H1 (cell line): Measurements from ENCODE around the gene BBS9. TPM values are rescaled to one million over a fixed set of nuclear protein-coding genes. Genes with fewer than 3 reads are reported as not detected.

Experiments
- CTCF ChIA-PET: fragments of 300-600 bp; sonication (Branson Sonifier 250); formaldehyde crosslinking; loops from one replicate; lab custom pipeline; 2021; ENCODE audit not compliant: partially characterized antibody; lab: Charles Lee
- POLR2A ChIA-PET: fragments of 300-600 bp; sonication (Branson Sonifier 250); formaldehyde crosslinking; loops from one replicate; lab custom pipeline; 2021; ENCODE audit warnings: inconsistent platforms; ENCODE audit not compliant: partially characterized antibody; lab: Charles Lee
- DNase-seq, 2 experiments: peaks; one replicate each; pipeline versions ENCODE4 v3.0.0 to v3.0.0-alpha.2; 2010 to 2022; ENCODE audit warnings: low spot score in 2 of 2, low read depth in 1 of 2, mixed read lengths in 1 of 2
- FAIRE-seq: peaks from 2 replicates; lab custom pipeline; 2011; peaks lifted over from hg19 to GRCh38; lab: Jason Lieb, UNC
- H2AFZ ChIP-seq: 2 replicates; pipeline ENCODE4 v1.8.1; 2012; ENCODE audit warnings: low read length, inconsistent platforms
- H2AK5ac ChIP-seq: 2 replicates; pipeline ENCODE4 v1.6.1; 2013; ENCODE audit warnings: low read depth, low read length
- H2BK120ac ChIP-seq: replicated peaks from 2 replicates; pipeline ENCODE3; 2013; ENCODE audit warnings: low read depth, low read length, inconsistent platforms
- H2BK12ac ChIP-seq: 2 replicates; pipeline ENCODE4 v1.6.1; 2013; ENCODE audit warnings: low read depth, low read length
- H2BK15ac ChIP-seq: 2 replicates; pipeline ENCODE4 v1.6.1; 2013; ENCODE audit warnings: low read length
- H2BK20ac ChIP-seq: 2 replicates; pipeline ENCODE4 v1.6.1; 2013; ENCODE audit warnings: low read length
- H2BK5ac ChIP-seq: 2 replicates; pipeline ENCODE4 v1.6.1; 2013; ENCODE audit warnings: low read depth, low read length
- H3K14ac ChIP-seq: 2 replicates; pipeline ENCODE4 v1.6.1; 2013; ENCODE audit warnings: inconsistent platforms; ENCODE audit not compliant: insufficient read length
- H3K18ac ChIP-seq: 2 replicates; pipeline ENCODE4 v1.6.1; 2013; ENCODE audit warnings: low read length; ENCODE audit errors: extremely low read depth
- H3K23ac ChIP-seq: 2 replicates; pipeline ENCODE4 v1.6.1; 2013; ENCODE audit warnings: inconsistent platforms; ENCODE audit not compliant: insufficient read length
- H3K23me2 ChIP-seq: 2 replicates; pipeline ENCODE4 v1.6.1; 2013; ENCODE audit warnings: low read depth, low read length
- H3K27ac ChIP-seq: 2 replicates; pipeline ENCODE4 v1.6.1; 2011; ENCODE audit warnings: low read depth, low read length, inconsistent platforms
- H3K27me3 ChIP-seq, 4 experiments: replicated peaks in 1 of 4; 1 replicate in 1 of 4; 2 replicates in 3 of 4; pipeline versions ENCODE4 v1.6.1 to v1.8.1; 2011 to 2013; ENCODE audit warnings: low read length in 3 of 4, mild to moderate bottlenecking in 3 of 4, inconsistent platforms in 2 of 4, mixed read lengths in 2 of 4, moderate library complexity in 1 of 4; ENCODE audit not compliant: control insufficient read depth in 3 of 4, insufficient read depth in 3 of 4; ENCODE audit errors: extremely low read depth in 1 of 4
- H3K36me3 ChIP-seq, 4 experiments: 2 replicates each; pipeline versions ENCODE4 v1.6.1 to v1.8.1; 2011 to 2013; ENCODE audit warnings: mild to moderate bottlenecking in 4 of 4, low read length in 3 of 4, moderate library complexity in 2 of 4, control low read depth in 1 of 4, inconsistent platforms in 1 of 4; ENCODE audit not compliant: insufficient read depth in 4 of 4, control insufficient read depth in 2 of 4
- H3K4ac ChIP-seq: replicated peaks from 2 replicates; pipeline ENCODE3; 2013; ENCODE audit warnings: low read length, low read depth, mixed read lengths, inconsistent platforms; ENCODE audit not compliant: insufficient read length
- H3K4me1 ChIP-seq, 4 experiments: replicated peaks in 1 of 4; 1 replicate in 1 of 4; 2 replicates in 3 of 4; pipeline versions ENCODE4 v1.6.1 to v1.8.1; 2011 to 2013; ENCODE audit warnings: low read length in 3 of 4, inconsistent platforms in 2 of 4, mixed read lengths in 1 of 4; ENCODE audit not compliant: insufficient read depth in 4 of 4, control insufficient read depth in 3 of 4
- H3K4me2 ChIP-seq, 2 experiments: 2 replicates each; pipeline versions ENCODE4 v1.6.1 to v1.8.1; 2011 to 2013; ENCODE audit warnings: low read depth in 2 of 2, low read length in 2 of 2, control low read depth in 1 of 2, inconsistent platforms in 1 of 2, mild to moderate bottlenecking in 1 of 2; ENCODE audit not compliant: insufficient read depth in 1 of 2
- H3K4me3 ChIP-seq, 4 experiments: fragments of 200-600, 300-600 bp in 1 of 4; sonication (generic), shearing (Covaris generic), sonication (Bioruptor Twin) in 1 of 4; 2 replicates each; pipeline versions ENCODE4 v1.5.1 to v1.8.1; 2011 to 2016; ENCODE audit warnings: low read length in 4 of 4, low read depth in 3 of 4, control low read depth in 2 of 4, inconsistent platforms in 2 of 4, mild to moderate bottlenecking in 2 of 4, mixed read lengths in 1 of 4, moderate library complexity in 1 of 4; ENCODE audit not compliant: insufficient read depth in 2 of 4; ENCODE audit errors: extremely low read depth in 1 of 4
- H3K56ac ChIP-seq: replicated peaks from 2 replicates; pipeline ENCODE3; 2013; ENCODE audit warnings: low read depth, mild to moderate bottlenecking, mixed read lengths, low read length, inconsistent platforms; ENCODE audit not compliant: insufficient read length
- H3K79me1 ChIP-seq: 2 replicates; pipeline ENCODE4 v1.6.1; 2013; ENCODE audit warnings: low read depth, low read length, control low read depth
- H3K79me2 ChIP-seq, 2 experiments: 2 replicates each; pipeline versions ENCODE4 v1.6.1 to v1.8.1; 2012 to 2013; ENCODE audit warnings: low read length in 2 of 2, mild to moderate bottlenecking in 2 of 2, inconsistent platforms in 1 of 2; ENCODE audit not compliant: insufficient read depth in 2 of 2, control insufficient read depth in 1 of 2
- H3K9ac ChIP-seq, 4 experiments: replicated peaks in 1 of 4; 1 replicate in 1 of 4; 2 replicates in 3 of 4; pipeline versions ENCODE4 v1.6.1 to v1.8.1; 2011 to 2013; ENCODE audit warnings: low read depth in 3 of 4, low read length in 3 of 4, control low read depth in 2 of 4, mild to moderate bottlenecking in 2 of 4, moderate library complexity in 2 of 4, inconsistent platforms in 1 of 4; ENCODE audit errors: extremely low read depth in 1 of 4
- H3K9me3 ChIP-seq, 2 experiments: 2 replicates each; pipeline versions ENCODE4 v1.6.1 to v1.8.1; 2012 to 2013; ENCODE audit warnings: mild to moderate bottlenecking in 2 of 2, moderate library complexity in 2 of 2, control low read depth in 1 of 2, inconsistent platforms in 1 of 2, low read depth in 1 of 2, low read length in 1 of 2, mixed read lengths in 1 of 2; ENCODE audit not compliant: insufficient read depth in 2 of 2
- H4K20me1 ChIP-seq, 2 experiments: replicated peaks in 1 of 2; 2 replicates each; pipeline versions ENCODE3 to v1.8.1; 2011 to 2013; ENCODE audit warnings: inconsistent platforms in 2 of 2, low read length in 2 of 2, mild to moderate bottlenecking in 1 of 2; ENCODE audit not compliant: insufficient read depth in 2 of 2, control insufficient read depth in 1 of 2
- H4K5ac ChIP-seq: 2 replicates; pipeline ENCODE4 v1.6.1; 2013; ENCODE audit warnings: low read length, low read depth, mixed read lengths, inconsistent platforms; ENCODE audit not compliant: insufficient read length
- H4K8ac ChIP-seq: 2 replicates; pipeline ENCODE4 v1.8.0; 2013; ENCODE audit warnings: mild to moderate bottlenecking, moderate library complexity, low read length, inconsistent platforms; ENCODE audit not compliant: insufficient read depth; ENCODE audit errors: extremely low read depth
- H4K91ac ChIP-seq: replicated peaks from 2 replicates; pipeline ENCODE3; 2013; ENCODE audit warnings: low read length, mixed read lengths, inconsistent platforms; ENCODE audit not compliant: insufficient read length
- CEBPB ChIP-seq: IDR thresholded peaks from 2 replicates; pipeline ENCODE4 v1.6.1; 2012; ENCODE audit warnings: low read depth, low read length
- KDM4A ChIP-seq: IDR thresholded peaks from one replicate; pipeline ENCODE4 v1.7.1; 2012; ENCODE audit warnings: low read depth, mild to moderate bottlenecking, moderate library complexity, low read length, inconsistent platforms; ENCODE audit not compliant: severe bottlenecking
- NRF1 ChIP-seq: IDR thresholded peaks from 2 replicates; pipeline ENCODE4 v1.6.1; 2011; ENCODE audit warnings: mild to moderate bottlenecking, low read depth, low read length, improper control_type of control experiment
- POLR2A ChIP-seq, 2 experiments: IDR thresholded peaks; 1 replicate in 1 of 2; 2 replicates in 1 of 2; pipeline ENCODE4 v1.6.1; 2011; ENCODE audit warnings: low read depth in 2 of 2, low read length in 2 of 2, mild to moderate bottlenecking in 2 of 2; ENCODE audit errors: control extremely low read depth in 1 of 2
- RNF2 ChIP-seq: fragments of 200-900, 300-1000 bp; sonication (generic); IDR thresholded peaks from 2 replicates; pipeline ENCODE4 v1.7.1; 2016; ENCODE audit warnings: borderline replicate concordance, low read depth, mild to moderate bottlenecking, antibody characterized with exemption, low read length; ENCODE audit not compliant: poor library complexity, severe bottlenecking; ENCODE audit errors: missing control alignments
- SP1 ChIP-seq: IDR thresholded peaks from 2 replicates; pipeline ENCODE4 v1.6.1; 2011; ENCODE audit warnings: low read depth, low read length
- SP2 ChIP-seq: IDR thresholded peaks from 2 replicates; pipeline ENCODE4 v1.6.1; 2012; ENCODE audit warnings: mild to moderate bottlenecking, low read length, inconsistent platforms
- SRF ChIP-seq: IDR thresholded peaks from 2 replicates; pipeline ENCODE4 v1.6.1; 2011; ENCODE audit warnings: mild to moderate bottlenecking, low read depth, low read length, moderate library complexity
- SUZ12 ChIP-seq: fragments of 200-600 bp; sonication (generic); IDR thresholded peaks from 2 replicates; pipeline ENCODE4 v1.6.1; 2012; ENCODE audit warnings: mild to moderate bottlenecking, inconsistent platforms, low read length, moderate library complexity, mixed read lengths
- TCF12 ChIP-seq: IDR thresholded peaks from 2 replicates; pipeline ENCODE4 v1.6.1; 2011; ENCODE audit warnings: low read depth, mild to moderate bottlenecking, low read length
- YY1 ChIP-seq: IDR thresholded peaks from 2 replicates; pipeline ENCODE4 v1.6.1; 2011; ENCODE audit warnings: low read depth, mild to moderate bottlenecking, low read length
- WGBS, 2 experiments: shearing (Covaris generic) in 1 of 2; methylation state at CpG; one replicate each; pipeline versions ENCODE4 v1.1.6 to v1.1.7; 2013 to 2015; ENCODE audit warnings: low lambda C conversion rate in 2 of 2, mixed read lengths in 2 of 2, inconsistent platforms in 1 of 2, low coverage in 1 of 2, missing lambda C conversion rate in 1 of 2; ENCODE audit not compliant: insufficient replicate concordance in 2 of 2, insufficient coverage in 1 of 2, insufficient read length in 1 of 2; ENCODE audit errors: extremely low coverage in 1 of 2, missing lambda C conversion rate in 1 of 2; 5-methylcytosine and 5-hydroxymethylcytosine counted together
- polyA plus RNA-seq, 7 experiments: library from polyadenylated mRNA; depleted of rRNA in 3 of 7; stranded (reverse) in 5 of 7; unstranded in 2 of 7; fragments of >200 nt in 5 of 7; fragments of 200-250 nt in 2 of 7; gene quantifications; 1 replicate in 5 of 7; 2 replicates in 1 of 7; 4 replicates in 1 of 7; pipeline versions ENCODE4 v1.2.1 to v1.2.3, GENCODE V29; 2011 to 2013; ENCODE audit warnings: missing spikeins in 2 of 7, mixed read lengths in 2 of 7
- total RNA-seq: library from RNA; stranded (reverse); fragmentation: NEBNext Ultra II Directional; extraction: Animal tissue kit (Norgen Biotek cat#: 25700); gene quantifications from 2 replicates; pipeline ENCODE4 v1.2.1, GENCODE V29; 2021
- TF ChIP-seq, protein P1 (sequence below), 3 experiments: IDR thresholded peaks; 1 replicate in 2 of 3; 2 replicates in 1 of 3; pipeline versions ENCODE4 v1.5.1 to v1.6.1; 2011; ENCODE audit warnings: low read length in 3 of 3, mild to moderate bottlenecking in 3 of 3, inconsistent platforms in 2 of 3, low read depth in 1 of 3, moderate library complexity in 1 of 3; ENCODE audit not compliant: insufficient read depth in 1 of 3; ENCODE audit errors: control extremely low read depth in 1 of 3

BBS9 gene
- total and polyA plus RNA-seq, 2 of the 8 experiments (the other 6 are each of a cell fraction or from before 2014, with no cell fraction given) = 22.3 to 37.0 TPM

DNA sequence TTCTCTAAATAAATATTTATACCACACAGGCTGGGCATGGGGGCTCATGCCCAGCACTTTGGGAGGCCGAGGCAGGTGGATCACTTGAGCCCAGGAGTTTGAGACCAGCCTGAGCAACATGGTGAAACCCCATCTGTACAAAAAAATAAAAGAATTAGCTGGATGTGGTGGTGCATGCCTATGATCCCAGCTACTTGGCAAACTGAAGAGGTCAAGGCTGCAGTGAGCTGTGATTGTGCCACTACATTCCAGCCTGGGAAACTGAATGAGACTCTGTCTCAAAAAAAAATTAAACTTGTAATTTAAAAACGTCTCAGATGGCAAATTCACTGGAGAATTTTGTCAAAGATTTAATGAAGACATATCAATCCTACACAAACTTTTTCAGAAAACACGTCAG lies 498.4 kb downstream of the BBS9 start:
- POLR2A ChIA-PET = interaction anchor here (0.5 kb wide), 1 partner anchor 33 kb away, joined by 3 read pairs; no protein-coding TSS in a partner anchor

More for the DNA sequence above, 498.4 kb downstream of the BBS9 start:
- Histone ChIP-seq H2AFZ (no peak overlapping the region), H2BK12ac (no peak overlapping the region), H3K23ac (no peak overlapping the region), H2BK120ac (no peak overlapping the region), H3K23me2 (no peaks in the 10 kb centered on the region), H3K27me3 (no peaks in the 10 kb centered on the region), H3K9ac (no peak overlapping the region), H3K36me3 (0 out of 8 replicates have a peak, but pooled peaks cover 0 to 4% (median 0%) of the 10 kb centered on the region in 4 experiments), H3K27ac (no peak overlapping the region), H2BK15ac (no peak overlapping the region), H4K8ac (no peak overlapping the region), H3K56ac (no peak overlapping the region), H2AK5ac (no peak overlapping the region), H3K4ac (no peak overlapping the region), H3K4me2 (no peak overlapping the region), H3K18ac (no peak overlapping the region), H4K91ac (no peak overlapping the region), H3K79me1 (no peaks in the 10 kb centered on the region), H4K5ac (no peak overlapping the region), H2BK20ac (no peak overlapping the region), H4K20me1 (no peaks in the 10 kb centered on the region), H3K4me1 (no peaks in the 10 kb centered on the region), H3K79me2 (no peaks in the 10 kb centered on the region), H3K4me3 (no peak overlapping the region), H3K9me3 (peaks cover 3 to 4% of the 10 kb centered on the region in 2 experiments; a peak in 2 of 4 replicates), H3K14ac (no peak overlapping the region), H2BK5ac (no peak overlapping the region)
- 77% methylated on average over 3 of the region's 3 CpGs; no CpG with 5 or more reads in 1 of the 2 experiments for WGBS, 2 experiments
- DNase-seq (no peak), FAIRE-seq (no peak)
- CTCF ChIA-PET = no interaction called here
- TF ChIP-seq, protein P1, sequence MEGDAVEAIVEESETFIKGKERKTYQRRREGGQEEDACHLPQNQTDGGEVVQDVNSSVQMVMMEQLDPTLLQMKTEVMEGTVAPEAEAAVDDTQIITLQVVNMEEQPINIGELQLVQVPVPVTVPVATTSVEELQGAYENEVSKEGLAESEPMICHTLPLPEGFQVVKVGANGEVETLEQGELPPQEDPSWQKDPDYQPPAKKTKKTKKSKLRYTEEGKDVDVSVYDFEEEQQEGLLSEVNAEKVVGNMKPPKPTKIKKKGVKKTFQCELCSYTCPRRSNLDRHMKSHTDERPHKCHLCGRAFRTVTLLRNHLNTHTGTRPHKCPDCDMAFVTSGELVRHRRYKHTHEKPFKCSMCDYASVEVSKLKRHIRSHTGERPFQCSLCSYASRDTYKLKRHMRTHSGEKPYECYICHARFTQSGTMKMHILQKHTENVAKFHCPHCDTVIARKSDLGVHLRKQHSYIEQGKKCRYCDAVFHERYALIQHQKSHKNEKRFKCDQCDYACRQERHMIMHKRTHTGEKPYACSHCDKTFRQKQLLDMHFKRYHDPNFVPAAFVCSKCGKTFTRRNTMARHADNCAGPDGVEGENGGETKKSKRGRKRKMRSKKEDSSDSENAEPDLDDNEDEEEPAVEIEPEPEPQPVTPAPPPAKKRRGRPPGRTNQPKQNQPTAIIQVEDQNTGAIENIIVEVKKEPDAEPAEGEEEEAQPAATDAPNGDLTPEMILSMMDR (IDR thresholded peaks at IDR 0.05; ENCODE audit: control extremely low read depth in 1 of 3, insufficient read depth in 1 of 3, low read depth in 1 of 3, low read length in 3 of 3) = no peak
- no peak for TF ChIP-seq RNF2
- TF ChIP-seq SUZ12 = no peak
- TF ChIP-seq NRF1 = no peak
- no peak for TF ChIP-seq KDM4A
- TF ChIP-seq YY1 = no peak
- TF ChIP-seq CEBPB = no peak
- TF ChIP-seq SP1 = no peak
- TF ChIP-seq SP2 = no peak
- TF ChIP-seq SRF = no peak
- TF ChIP-seq POLR2A (IDR thresholded peaks at IDR 0.05; ENCODE audit: control extremely low read depth in 1 of 2, low read depth in 2 of 2, low read length in 2 of 2) = no peak
- no peak for TF ChIP-seq TCF12
